Upper lobe of right lung (tissue), 1 donor: ENCODE data around the gene STX12. TPM values are rescaled to one million over a fixed set of nuclear protein-coding genes. Genes with fewer than 3 reads are reported as not detected.
"Not testable (repeated sequence)": the region's sequence is repeated elsewhere in the genome, so short reads cannot be mapped to it uniquely, and the experiment has no call there.

Experiments used
- ATAC-seq: fragments of 200-7000 bp; cut with Tn5 transposase; one replicate; pipeline ENCODE4 v1.9.1; 2020; ENCODE audit warnings: mild to moderate bottlenecking, moderate library complexity
- DNase-seq: peaks from one replicate; pipeline ENCODE4 v3.0.0-alpha.2; 2020
- H3K27ac ChIP-seq: fragments of 200-600 bp; one replicate; pipeline ENCODE4 v1.8.0; 2022
- H3K27me3 ChIP-seq: fragments of 200-600 bp; one replicate; pipeline ENCODE4 v1.8.0; 2022; ENCODE audit warnings: mild to moderate bottlenecking
- H3K36me3 ChIP-seq: fragments of 200-600 bp; one replicate; pipeline ENCODE4 v1.8.0; 2022
- H3K4me1 ChIP-seq: fragments of 200-600 bp; one replicate; pipeline ENCODE4 v1.8.0; 2022
- H3K4me3 ChIP-seq: fragments of 200-600 bp; one replicate; pipeline ENCODE4 v1.8.0; 2022; ENCODE audit warnings: mild to moderate bottlenecking
- H3K9me3 ChIP-seq: fragments of 200-600 bp; one replicate; pipeline ENCODE4 v1.8.0; 2022
- CTCF ChIP-seq: fragments of 200-600 bp; IDR thresholded peaks from one replicate; pipeline ENCODE4 v1.8.0; 2022; ENCODE audit warnings: antibody characterized with exemption
- intact Hi-C: fragments of 100-400 bp; cut with DNase I; formaldehyde crosslinking; loops from one replicate; pipeline ENCODE4 v1.11.0; 2022
- total RNA-seq: library from RNA; stranded (reverse); fragmentation: NEBNext Ultra II Directional; extraction: Animal tissue kit (Norgen Biotek cat#: 25700); gene quantifications from one replicate; pipeline ENCODE4 v1.2.1, GENCODE V29; 2021
- donor health status: DM: no; HTN: yes; CAD: no; lungs with severe emphysema.

The STX12 gene
- total RNA-seq, 1 donor from 2014 or later: 95.6 TPM

GRCh38 chr1:27824411-27824810 is 51.4 kb downstream of the STX12 start:
- Histone ChIP-seq H3K27me3 (no peaks in the 10 kb centered on the region), H3K9me3 (no peaks in the 10 kb centered on the region), H3K4me1 (no peaks in the 10 kb centered on the region), H3K36me3 (peaks cover 55% of the 10 kb centered on the region), H3K4me3 (no peak overlapping the region), H3K27ac (no peak overlapping the region)
- DNase-seq (no peak), ATAC-seq (no peak)
- intact Hi-C loops: no loop called here
- no peak for TF ChIP-seq CTCF

- Histone ChIP-seq H3K4me1 (peaks cover 13% of the 10 kb centered on the region), H3K36me3 (peaks cover 24% of the 10 kb centered on the region)
- DNase-seq, H3K27ac ChIP-seq, intact Hi-C loops, H3K27me3 ChIP-seq, H3K4me3 ChIP-seq, H3K9me3 ChIP-seq, ATAC-seq: not testable (repeated sequence)
Observed at GRCh38 chr1:27829339-27829960, 56.4 kb downstream of the STX12 start.

GRCh38 chr1:27830621-27831440 is 57.8 kb downstream of the STX12 start, which contains the start of gene PPP1R8:
Gene PPP1R8, plus strand, starts transcription at chr1:27830782. Its CDS starts 54 bp downstream, at chr1:27830836.
- DNase-seq (peak; percentile 96), ATAC-seq (peak; percentile 100)
- peak within 1 kb of the TSS; percentile 90 for H3K27ac ChIP-seq
- no peaks in the 10 kb centered on the region for H3K9me3 ChIP-seq
- H3K4me3 ChIP-seq: peak within 1 kb of the TSS; percentile 98
- intact Hi-C loops: no loop called here
- TF ChIP-seq CTCF: no peak
- no peaks in the 10 kb centered on the region for H3K27me3 ChIP-seq
- H3K4me1 ChIP-seq: peaks cover 13% of the 10 kb centered on the region
- H3K36me3 ChIP-seq: peaks cover 15% of the 10 kb centered on the region

GRCh38 chr1:27831568-27832410 is 58.8 kb downstream of the STX12 start:
- ATAC-seq (no peak), DNase-seq (no peak)
- H3K4me3 ChIP-seq: peak overlapping the region; percentile 98
- peaks cover 15% of the 10 kb centered on the region for H3K36me3 ChIP-seq
- peak overlapping the region; percentile 90 for H3K27ac ChIP-seq
- no peak for TF ChIP-seq CTCF
- intact Hi-C loops: no loop called here
- no peaks in the 10 kb centered on the region for H3K27me3 ChIP-seq
- H3K9me3 ChIP-seq: no peaks in the 10 kb centered on the region
- H3K4me1 ChIP-seq: peaks cover 13% of the 10 kb centered on the region

GRCh38 chr1:27832762-27833161 is 59.7 kb downstream of the STX12 start:
- no peak for DNase-seq
- no peak overlapping the region for H3K27ac ChIP-seq
- no peak overlapping the region for H3K4me3 ChIP-seq
- TF ChIP-seq CTCF: no peak
- intact Hi-C loops: no loop called here
- ATAC-seq: no peak
- H3K4me1 ChIP-seq: peaks cover 13% of the 10 kb centered on the region
- H3K9me3 ChIP-seq: no peaks in the 10 kb centered on the region
- H3K36me3 ChIP-seq: peaks cover 15% of the 10 kb centered on the region
- no peaks in the 10 kb centered on the region for H3K27me3 ChIP-seq
